ENCODE measurements around the gene MAP3K4. TPM values are rescaled to one million over a fixed set of nuclear protein-coding genes. Genes with fewer than 3 reads are reported as not detected.

Gene MAP3K4
- total RNA-seq, 3 donors from 2014 or later: 32.8 to 58.3 (median 34.7) TPM

- H3K36me3 ChIP-seq (ENCODE audit: low read depth): no peaks in the 10 kb centered on the region
- TF ChIP-seq, protein P1, sequence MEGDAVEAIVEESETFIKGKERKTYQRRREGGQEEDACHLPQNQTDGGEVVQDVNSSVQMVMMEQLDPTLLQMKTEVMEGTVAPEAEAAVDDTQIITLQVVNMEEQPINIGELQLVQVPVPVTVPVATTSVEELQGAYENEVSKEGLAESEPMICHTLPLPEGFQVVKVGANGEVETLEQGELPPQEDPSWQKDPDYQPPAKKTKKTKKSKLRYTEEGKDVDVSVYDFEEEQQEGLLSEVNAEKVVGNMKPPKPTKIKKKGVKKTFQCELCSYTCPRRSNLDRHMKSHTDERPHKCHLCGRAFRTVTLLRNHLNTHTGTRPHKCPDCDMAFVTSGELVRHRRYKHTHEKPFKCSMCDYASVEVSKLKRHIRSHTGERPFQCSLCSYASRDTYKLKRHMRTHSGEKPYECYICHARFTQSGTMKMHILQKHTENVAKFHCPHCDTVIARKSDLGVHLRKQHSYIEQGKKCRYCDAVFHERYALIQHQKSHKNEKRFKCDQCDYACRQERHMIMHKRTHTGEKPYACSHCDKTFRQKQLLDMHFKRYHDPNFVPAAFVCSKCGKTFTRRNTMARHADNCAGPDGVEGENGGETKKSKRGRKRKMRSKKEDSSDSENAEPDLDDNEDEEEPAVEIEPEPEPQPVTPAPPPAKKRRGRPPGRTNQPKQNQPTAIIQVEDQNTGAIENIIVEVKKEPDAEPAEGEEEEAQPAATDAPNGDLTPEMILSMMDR (IDR thresholded peaks at IDR 0.05): no peak
- intact Hi-C loops (cut with DNase I, micrococcal nuclease): no loop called here
- DNase-seq: no peak
- H3K9me3 ChIP-seq: no peaks in the 10 kb centered on the region
- no peaks in the 10 kb centered on the region for H3K4me1 ChIP-seq (ENCODE audit: low read depth)
- no peak overlapping the region for H3K4me3 ChIP-seq
- no peak for ATAC-seq
Observed at GRCh38 chr6:161019324-161019839, 27.8 kb downstream of the MAP3K4 start.

- Histone ChIP-seq H3K4me3 (no peak overlapping the region), H3K36me3 (ENCODE audit: low read depth) (no peaks in the 10 kb centered on the region), H3K9me3 (no peaks in the 10 kb centered on the region), H3K4me1 (ENCODE audit: low read depth) (no peaks in the 10 kb centered on the region)
- intact Hi-C loops (cut with DNase I, micrococcal nuclease): no loop called here
- TF ChIP-seq, protein P1 (IDR thresholded peaks at IDR 0.05): no peak
- DNase-seq: no peak
- no peak for ATAC-seq
Observed at GRCh38 chr6:161021543-161021942, 30.0 kb downstream of the MAP3K4 start.

GRCh38 chr6:161021998-161022743 is 30.6 kb downstream of the MAP3K4 start:
- TF ChIP-seq, protein P1 (IDR thresholded peaks at IDR 0.05): no peak
- DNase-seq (no peak), ATAC-seq (no peak)
- Histone ChIP-seq H3K4me1 (ENCODE audit: low read depth) (no peaks in the 10 kb centered on the region), H3K36me3 (ENCODE audit: low read depth) (no peaks in the 10 kb centered on the region), H3K9me3 (no peaks in the 10 kb centered on the region), H3K4me3 (no peak overlapping the region)
- intact Hi-C loops (cut with DNase I, micrococcal nuclease): no loop called here

GRCh38 chr6:161023316-161023715 is 31.7 kb downstream of the MAP3K4 start:
- H3K9me3 ChIP-seq: no peaks in the 10 kb centered on the region
- H3K4me1 ChIP-seq (ENCODE audit: low read depth): no peaks in the 10 kb centered on the region
- no peak overlapping the region for H3K4me3 ChIP-seq
- TF ChIP-seq, protein P1 (IDR thresholded peaks at IDR 0.05): no peak
- DNase-seq: no peak
- intact Hi-C loops (cut with DNase I, micrococcal nuclease): no loop called here
- ATAC-seq: no peak
- no peaks in the 10 kb centered on the region for H3K36me3 ChIP-seq (ENCODE audit: low read depth)

- no peak for DNase-seq
- TF ChIP-seq, protein P1 (IDR thresholded peaks at IDR 0.05): no peak
Observed at GRCh38 chr6:161024364-161024920, 32.9 kb downstream of the MAP3K4 start.

More at GRCh38 chr6:161024364-161024920, 32.9 kb downstream of the MAP3K4 start:
- H3K4me1 ChIP-seq (ENCODE audit: low read depth): no peaks in the 10 kb centered on the region
- H3K36me3 ChIP-seq (ENCODE audit: low read depth): no peaks in the 10 kb centered on the region
- intact Hi-C loops (cut with DNase I, micrococcal nuclease): no loop called here
- H3K4me3 ChIP-seq: no peak overlapping the region
- no peak for ATAC-seq
- H3K9me3 ChIP-seq: no peaks in the 10 kb centered on the region
